SK-N-SH treated with all-trans-retinoic acid at 6 μM for 48 hours (cell line): ENCODE measurements around the gene MOSMO.
A peak's percentile ranks its signal among the peaks of the same experiment; 100 is the strongest.

Experiments
- ATAC-seq: fragments of 200-7000 bp; cut with Tn5 transposase; 3 replicates; pipeline ENCODE4 v1.9.1; 2020; ENCODE audit warnings: mild to moderate bottlenecking, moderate library complexity
- ARNTL ChIP-seq: fragments of 450-650 bp; formaldehyde crosslinking; IDR thresholded peaks from 2 replicates; pipeline ENCODE4 v1.5.0; 2020; ENCODE audit warnings: low read depth, mild to moderate bottlenecking, moderate library complexity, borderline replicate concordance
- BACH2 ChIP-seq: fragments of 250-450 bp; sonication (Bioruptor Pico); IDR thresholded peaks from 2 replicates; pipeline ENCODE4 v1.9.0; 2021; ENCODE audit warnings: mild to moderate bottlenecking, borderline replicate concordance
- CSDC2 ChIP-seq: fragments of 250-450 bp; sonication (Bioruptor Pico); IDR thresholded peaks from 2 replicates; pipeline ENCODE4 v1.5.0; 2020; ENCODE audit warnings: mild to moderate bottlenecking, moderate library complexity
- CSRNP3 ChIP-seq: fragments of 250-450 bp; sonication (Bioruptor Pico); IDR thresholded peaks from 2 replicates; pipeline ENCODE4 v1.5.1; 2021; ENCODE audit warnings: mild to moderate bottlenecking, moderate library complexity
- ESRRG ChIP-seq: fragments of 250-450 bp; sonication (Bioruptor Pico); IDR thresholded peaks from 2 replicates; pipeline ENCODE4 v1.6.1; 2021; ENCODE audit warnings: mild to moderate bottlenecking
- GLIS3 ChIP-seq: fragments of 250-450 bp; sonication (Bioruptor Pico); IDR thresholded peaks from 2 replicates; pipeline ENCODE4 v1.5.0; 2020; ENCODE audit warnings: mild to moderate bottlenecking, moderate library complexity
- ISL1 ChIP-seq: fragments of 250-450 bp; sonication (Bioruptor Pico); IDR thresholded peaks from 2 replicates; pipeline ENCODE4 v2.1.2; 2022; ENCODE audit warnings: mild to moderate bottlenecking, moderate library complexity
- OSR1 ChIP-seq: fragments of 250-450 bp; sonication (Bioruptor Pico); IDR thresholded peaks from 2 replicates; pipeline ENCODE4 v1.8.0; 2022; ENCODE audit warnings: moderate library complexity, mild to moderate bottlenecking, inconsistent platforms
- PPARA ChIP-seq: fragments of 250-450 bp; sonication (Bioruptor Pico); IDR thresholded peaks from 2 replicates; pipeline ENCODE4 v1.5.0; 2020; ENCODE audit warnings: mild to moderate bottlenecking, borderline replicate concordance
- RARB ChIP-seq: fragments of 250-450 bp; sonication (Bioruptor Pico); IDR thresholded peaks from 2 replicates; pipeline ENCODE4 v1.8.0; 2021; ENCODE audit warnings: mild to moderate bottlenecking, moderate library complexity
- SNAI2 ChIP-seq: fragments of 250-450 bp; sonication (Bioruptor Pico); IDR thresholded peaks from 2 replicates; pipeline ENCODE4 v1.5.0; 2020; ENCODE audit warnings: mild to moderate bottlenecking, moderate library complexity
- TCF4 ChIP-seq: fragments of 250-450 bp; sonication (Bioruptor Pico); IDR thresholded peaks from 2 replicates; pipeline ENCODE4 v1.8.0; 2021; ENCODE audit warnings: mild to moderate bottlenecking, moderate library complexity, borderline replicate concordance
- TOX ChIP-seq: fragments of 250-450 bp; sonication (Bioruptor Pico); IDR thresholded peaks from 2 replicates; pipeline ENCODE4 v1.8.0; 2021; ENCODE audit warnings: mild to moderate bottlenecking, moderate library complexity, borderline replicate concordance
- TSHZ2 ChIP-seq: fragments of 250-450 bp; sonication (Bioruptor Pico); IDR thresholded peaks from 2 replicates; pipeline ENCODE4 v1.5.0; 2020; ENCODE audit warnings: mild to moderate bottlenecking, moderate library complexity
- ZC3H10 ChIP-seq: fragments of 250-450 bp; sonication (Bioruptor Pico); IDR thresholded peaks from 2 replicates; pipeline ENCODE4 v1.5.1; 2021; ENCODE audit warnings: mild to moderate bottlenecking, moderate library complexity
- ZFP3 ChIP-seq: fragments of 250-450 bp; sonication (Bioruptor Pico); IDR thresholded peaks from 2 replicates; pipeline ENCODE4 v1.5.0; 2020; ENCODE audit warnings: mild to moderate bottlenecking, moderate library complexity
- ZFP30 ChIP-seq: fragments of 450-650 bp; formaldehyde crosslinking; IDR thresholded peaks from 2 replicates; pipeline ENCODE4 v1.5.0; 2022; ENCODE audit warnings: mild to moderate bottlenecking, moderate library complexity
- ZNF565 ChIP-seq: fragments of 450-650 bp; formaldehyde crosslinking; conservative IDR thresholded peaks from 2 replicates; pipeline ENCODE4 v1.5.0; 2020; ENCODE audit warnings: low read depth, mild to moderate bottlenecking, moderate library complexity
- ZNF70 ChIP-seq: fragments of 450-650 bp; formaldehyde crosslinking; IDR thresholded peaks from 2 replicates; pipeline ENCODE4 v1.5.0; 2020; ENCODE audit warnings: mild to moderate bottlenecking, moderate library complexity
- ZNF8 ChIP-seq: fragments of 450-650 bp; formaldehyde crosslinking; IDR thresholded peaks from 2 replicates; pipeline ENCODE4 v1.5.0; 2020; ENCODE audit warnings: mild to moderate bottlenecking, moderate library complexity
- TF ChIP-seq, protein P1 (sequence below): fragments of 250-450 bp; sonication (Bioruptor Pico); IDR thresholded peaks from 2 replicates; pipeline ENCODE4 v1.5.1; 2020; ENCODE audit warnings: low read depth, mild to moderate bottlenecking, moderate library complexity
- TF ChIP-seq, protein P2 (sequence below): fragments of 250-450 bp; sonication (Bioruptor Pico); IDR thresholded peaks from 2 replicates; pipeline ENCODE4 v1.8.0; 2020; ENCODE audit warnings: mild to moderate bottlenecking, moderate library complexity, borderline replicate concordance

The MOSMO gene

DNA sequence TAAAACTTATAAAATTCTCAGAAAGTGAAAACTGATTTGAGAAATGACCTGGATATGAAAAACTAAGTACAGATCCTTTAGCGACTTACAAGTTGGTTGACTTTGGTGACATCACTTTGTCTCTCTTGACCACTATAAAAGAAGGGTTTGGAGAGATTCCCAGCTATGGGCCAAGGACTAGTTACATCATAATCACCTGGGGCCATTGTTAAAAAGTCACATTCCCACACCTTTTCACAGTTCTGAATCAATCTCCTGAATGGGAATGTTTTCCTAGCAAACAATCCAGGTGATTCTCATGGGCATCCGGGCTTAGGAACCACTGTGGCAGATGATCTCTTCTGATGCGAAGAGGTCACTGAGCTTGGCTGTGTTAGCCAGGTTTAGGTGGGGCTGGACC, 83.8 kb downstream of the MOSMO start:
- no peak for ATAC-seq

GRCh38 chr16:22092143-22092933, 84.4 kb downstream of the MOSMO start, which contains the start of gene VWA3A:
Gene VWA3A, plus strand, starts transcription at chr16:22092541. Its CDS starts 97 bp downstream, at chr16:22092638.
- TF ChIP-seq ZNF70 (CRISPR knock-in tag) = no peak
- TF ChIP-seq, protein P1, sequence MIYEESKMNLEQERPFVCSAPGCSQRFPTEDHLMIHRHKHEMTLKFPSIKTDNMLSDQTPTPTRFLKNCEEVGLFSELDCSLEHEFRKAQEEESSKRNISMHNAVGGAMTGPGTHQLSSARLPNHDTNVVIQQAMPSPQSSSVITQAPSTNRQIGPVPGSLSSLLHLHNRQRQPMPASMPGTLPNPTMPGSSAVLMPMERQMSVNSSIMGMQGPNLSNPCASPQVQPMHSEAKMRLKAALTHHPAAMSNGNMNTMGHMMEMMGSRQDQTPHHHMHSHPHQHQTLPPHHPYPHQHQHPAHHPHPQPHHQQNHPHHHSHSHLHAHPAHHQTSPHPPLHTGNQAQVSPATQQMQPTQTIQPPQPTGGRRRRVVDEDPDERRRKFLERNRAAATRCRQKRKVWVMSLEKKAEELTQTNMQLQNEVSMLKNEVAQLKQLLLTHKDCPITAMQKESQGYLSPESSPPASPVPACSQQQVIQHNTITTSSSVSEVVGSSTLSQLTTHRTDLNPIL (CRISPR knock-in tag) = no peak
- no peak for TF ChIP-seq CSDC2
- no peak for TF ChIP-seq OSR1 (CRISPR knock-in tag)
- no peak for TF ChIP-seq ISL1 (CRISPR knock-in tag)
- no peak for TF ChIP-seq TOX
- no peak for TF ChIP-seq BACH2 (CRISPR knock-in tag)
- no peak for TF ChIP-seq SNAI2 (CRISPR knock-in tag)
- TF ChIP-seq ZNF565 (CRISPR knock-in tag) = no peak
- TF ChIP-seq ZC3H10 = no peak
- TF ChIP-seq ESRRG (CRISPR knock-in tag) = no peak
- TF ChIP-seq, protein P2, sequence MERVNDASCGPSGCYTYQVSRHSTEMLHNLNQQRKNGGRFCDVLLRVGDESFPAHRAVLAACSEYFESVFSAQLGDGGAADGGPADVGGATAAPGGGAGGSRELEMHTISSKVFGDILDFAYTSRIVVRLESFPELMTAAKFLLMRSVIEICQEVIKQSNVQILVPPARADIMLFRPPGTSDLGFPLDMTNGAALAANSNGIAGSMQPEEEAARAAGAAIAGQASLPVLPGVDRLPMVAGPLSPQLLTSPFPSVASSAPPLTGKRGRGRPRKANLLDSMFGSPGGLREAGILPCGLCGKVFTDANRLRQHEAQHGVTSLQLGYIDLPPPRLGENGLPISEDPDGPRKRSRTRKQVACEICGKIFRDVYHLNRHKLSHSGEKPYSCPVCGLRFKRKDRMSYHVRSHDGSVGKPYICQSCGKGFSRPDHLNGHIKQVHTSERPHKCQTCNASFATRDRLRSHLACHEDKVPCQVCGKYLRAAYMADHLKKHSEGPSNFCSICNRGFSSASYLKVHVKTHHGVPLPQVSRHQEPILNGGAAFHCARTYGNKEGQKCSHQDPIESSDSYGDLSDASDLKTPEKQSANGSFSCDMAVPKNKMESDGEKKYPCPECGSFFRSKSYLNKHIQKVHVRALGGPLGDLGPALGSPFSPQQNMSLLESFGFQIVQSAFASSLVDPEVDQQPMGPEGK = no peak
- no peak for TF ChIP-seq ARNTL (CRISPR knock-in tag)
- no peak for TF ChIP-seq ZFP30
- TF ChIP-seq ZNF8 (CRISPR knock-in tag) = no peak
- TF ChIP-seq TSHZ2 (CRISPR knock-in tag) = no peak
- no peak for TF ChIP-seq TCF4 (CRISPR knock-in tag)
- no peak for TF ChIP-seq RARB (CRISPR knock-in tag)
- peak; percentile 62 for ATAC-seq

More for the DNA sequence above, 83.8 kb downstream of the MOSMO start:
- TF ChIP-seq ZNF70 (CRISPR knock-in tag) (no peak), ISL1 (CRISPR knock-in tag) (no peak), ZFP3 (CRISPR knock-in tag) (no peak), ZNF8 (CRISPR knock-in tag) (no peak), ZFP30 (no peak), ZNF565 (CRISPR knock-in tag) (no peak), PPARA (no peak)

GRCh38 chr16:22093331-22093730, 85.4 kb downstream of the MOSMO start:
- ATAC-seq = no peak
- TF ChIP-seq, protein P1 (CRISPR knock-in tag) = no peak
- TF ChIP-seq CSDC2 (no peak), SNAI2 (CRISPR knock-in tag) (no peak), ZFP3 (CRISPR knock-in tag) (no peak), TOX (no peak), GLIS3 (CRISPR knock-in tag) (no peak), ZNF565 (CRISPR knock-in tag) (no peak), ISL1 (CRISPR knock-in tag) (no peak), CSRNP3 (CRISPR knock-in tag) (no peak), RARB (CRISPR knock-in tag) (no peak), TSHZ2 (CRISPR knock-in tag) (no peak), ZNF8 (CRISPR knock-in tag) (no peak)
- TF ChIP-seq, protein P2 = no peak
